Hematopoietic multipotent progenitor cell treated with erythropoietin and hydrocortisone succinate and interleukin-3 and kit ligand, for 17 days (in vitro differentiated cells): ENCODE results near the gene CAPN12.
A peak's percentile ranks its signal among the peaks of the same experiment; 100 is the strongest.

Source experiments
- DNase-seq: peaks from one replicate; pipeline ENCODE4 v3.0.0-alpha.2; 2015; ENCODE audit warnings: low spot score

CAPN12 gene

DNA sequence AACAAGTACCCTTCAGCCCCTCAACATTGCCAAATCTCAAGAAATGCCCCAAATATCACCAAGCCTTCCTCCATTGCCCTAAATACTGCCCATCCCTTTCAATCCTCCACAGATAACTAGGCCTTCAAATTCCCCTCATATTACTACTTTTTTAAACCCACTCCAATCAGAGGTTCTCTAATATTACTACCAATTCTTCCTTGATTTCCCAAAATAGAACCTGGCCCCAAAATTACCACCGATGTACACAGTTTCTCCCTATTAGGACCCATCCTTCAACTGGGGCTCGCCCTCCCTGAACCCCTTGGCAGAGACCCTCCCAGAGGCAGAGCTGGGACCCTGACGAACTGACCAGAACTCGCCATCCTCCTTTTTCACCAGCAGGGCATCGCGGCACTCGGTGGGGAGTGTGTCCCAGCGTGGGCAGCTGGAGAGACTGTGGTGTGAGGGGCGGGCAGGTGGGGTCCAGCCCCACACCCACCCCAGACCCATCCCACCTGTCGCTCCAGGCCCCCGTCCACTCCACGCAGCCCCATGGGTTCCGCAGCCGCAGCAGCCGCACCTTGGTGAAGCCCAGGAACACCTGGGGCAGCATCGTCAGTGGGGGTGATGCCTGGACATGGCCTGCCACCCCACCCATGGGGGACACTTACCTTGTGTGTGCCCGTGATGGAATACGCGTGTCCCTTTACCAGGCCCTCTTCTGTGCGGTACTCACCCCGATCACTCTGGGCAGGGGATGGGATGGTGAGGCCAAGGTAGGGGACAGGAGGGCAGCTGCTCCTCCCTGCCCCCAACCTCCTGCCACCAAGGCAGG is 6.1 kb downstream of the CAPN12 start:
- DNase-seq: no peak

DNA sequence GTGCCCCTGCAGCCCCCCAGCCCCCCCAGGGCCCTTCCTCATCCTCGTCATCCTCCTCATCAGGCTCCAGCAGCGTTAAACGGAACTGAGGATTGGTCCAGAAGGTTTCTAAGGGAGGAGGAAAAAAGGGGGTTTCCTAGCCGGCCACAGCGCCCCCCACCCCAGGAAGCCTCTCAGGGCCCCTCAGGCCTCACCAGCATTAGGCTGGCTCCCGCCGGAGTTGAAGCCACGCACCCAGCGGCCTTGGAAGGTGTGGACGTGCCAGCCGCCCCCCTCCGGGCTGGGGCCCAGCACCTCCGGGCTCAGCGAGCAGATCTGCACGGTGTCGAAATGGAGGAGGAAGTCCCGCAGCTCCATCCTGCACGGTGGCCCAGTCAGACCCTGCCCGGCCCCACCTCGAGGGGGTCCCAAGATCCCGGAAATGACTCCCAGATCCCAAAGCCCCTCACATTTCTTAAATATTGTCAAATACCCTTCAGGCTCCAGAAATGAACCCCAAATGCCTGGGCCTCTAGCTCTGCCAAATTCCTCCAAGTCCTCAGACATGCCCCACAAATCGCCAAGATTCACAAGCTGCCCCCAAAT is 6.9 kb downstream of the CAPN12 start:
- DNase-seq: no peak

DNA sequence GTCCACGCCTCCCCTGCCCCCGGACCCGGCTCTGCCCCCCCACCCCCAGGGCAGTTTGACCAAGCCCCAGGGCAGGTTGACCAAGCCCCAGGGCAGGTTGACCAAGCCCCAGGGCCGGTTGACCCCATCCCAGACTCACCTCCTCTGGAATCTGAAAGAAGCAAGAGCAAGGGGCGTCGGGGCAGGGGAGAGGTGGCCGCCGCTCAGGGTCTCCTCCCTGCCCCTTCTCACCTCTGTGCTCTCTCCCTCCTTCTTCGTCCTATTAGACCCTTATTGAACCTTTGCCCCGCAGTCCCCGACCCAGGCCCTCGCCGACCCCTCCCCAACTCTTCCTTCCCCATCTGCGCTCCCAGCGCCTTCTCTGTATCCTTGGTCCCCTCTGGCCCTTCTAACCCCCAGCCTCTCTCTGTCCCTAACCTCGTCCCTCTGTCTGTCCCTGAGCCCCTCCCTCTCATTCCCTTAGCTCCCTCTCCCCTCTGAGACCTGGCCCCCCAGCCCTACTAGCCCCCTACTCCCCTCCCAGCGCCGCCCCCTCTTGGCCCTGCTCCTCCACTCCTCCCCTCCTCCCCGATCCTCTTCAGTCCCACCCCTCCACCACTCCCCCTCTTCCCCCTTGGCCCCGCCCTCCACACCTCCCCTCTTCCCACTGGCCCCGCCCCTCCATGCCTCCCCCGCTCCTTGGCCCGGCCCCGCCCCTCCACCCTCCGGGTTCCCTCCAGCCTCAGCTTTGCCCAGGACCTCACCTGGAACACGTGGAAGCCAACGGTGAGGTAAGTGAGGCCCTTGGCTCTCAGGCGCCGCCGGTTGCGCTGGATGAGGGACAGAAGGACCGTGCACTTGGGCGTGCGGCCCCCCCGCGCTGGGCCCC is 7.6 kb downstream of the CAPN12 start:
- peak; percentile 20 for DNase-seq

DNA sequence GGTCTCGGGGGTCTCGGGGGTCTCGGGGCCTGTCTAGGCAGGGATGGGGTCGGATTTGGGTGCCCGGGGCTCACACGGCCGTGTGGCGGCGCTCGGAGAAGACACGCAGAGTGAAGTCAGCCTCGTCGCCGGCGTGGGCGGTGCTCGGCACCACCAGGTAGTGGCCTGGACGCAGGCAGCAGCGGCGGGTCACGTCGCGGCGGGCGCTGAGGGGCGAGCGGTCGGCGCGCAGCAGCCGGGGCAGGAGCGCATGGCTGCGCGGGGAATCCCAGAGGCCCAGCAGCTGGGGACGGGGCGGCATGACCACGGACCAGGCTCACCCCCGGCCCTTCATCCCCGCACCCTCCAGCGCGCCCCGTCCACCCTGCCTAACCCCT is 8.2 kb downstream of the CAPN12 start:
- DNase-seq: peak; percentile 48

DNA sequence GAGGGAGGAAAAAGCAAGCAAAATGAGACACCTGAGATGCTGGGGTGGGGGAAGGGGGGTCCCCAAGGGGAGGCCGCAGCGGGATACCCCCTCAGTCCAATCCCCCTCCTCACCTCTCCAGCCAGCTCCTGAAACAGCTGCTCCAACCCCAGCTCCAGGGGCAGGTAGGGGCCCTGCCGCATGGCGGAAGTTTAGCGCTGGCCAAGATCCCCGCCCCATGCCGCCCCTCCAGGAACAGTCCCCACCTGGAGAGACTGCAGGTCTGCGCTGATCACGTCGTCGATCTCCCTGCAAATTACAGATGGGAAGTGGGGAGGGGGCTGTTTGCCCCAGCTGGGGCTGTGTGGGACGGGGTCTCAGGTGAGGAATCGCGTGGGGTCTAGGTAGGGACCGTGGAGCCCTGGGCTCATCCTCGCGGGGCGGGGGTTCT is 9.0 kb downstream of the CAPN12 start:
- DNase-seq: no peak

DNA sequence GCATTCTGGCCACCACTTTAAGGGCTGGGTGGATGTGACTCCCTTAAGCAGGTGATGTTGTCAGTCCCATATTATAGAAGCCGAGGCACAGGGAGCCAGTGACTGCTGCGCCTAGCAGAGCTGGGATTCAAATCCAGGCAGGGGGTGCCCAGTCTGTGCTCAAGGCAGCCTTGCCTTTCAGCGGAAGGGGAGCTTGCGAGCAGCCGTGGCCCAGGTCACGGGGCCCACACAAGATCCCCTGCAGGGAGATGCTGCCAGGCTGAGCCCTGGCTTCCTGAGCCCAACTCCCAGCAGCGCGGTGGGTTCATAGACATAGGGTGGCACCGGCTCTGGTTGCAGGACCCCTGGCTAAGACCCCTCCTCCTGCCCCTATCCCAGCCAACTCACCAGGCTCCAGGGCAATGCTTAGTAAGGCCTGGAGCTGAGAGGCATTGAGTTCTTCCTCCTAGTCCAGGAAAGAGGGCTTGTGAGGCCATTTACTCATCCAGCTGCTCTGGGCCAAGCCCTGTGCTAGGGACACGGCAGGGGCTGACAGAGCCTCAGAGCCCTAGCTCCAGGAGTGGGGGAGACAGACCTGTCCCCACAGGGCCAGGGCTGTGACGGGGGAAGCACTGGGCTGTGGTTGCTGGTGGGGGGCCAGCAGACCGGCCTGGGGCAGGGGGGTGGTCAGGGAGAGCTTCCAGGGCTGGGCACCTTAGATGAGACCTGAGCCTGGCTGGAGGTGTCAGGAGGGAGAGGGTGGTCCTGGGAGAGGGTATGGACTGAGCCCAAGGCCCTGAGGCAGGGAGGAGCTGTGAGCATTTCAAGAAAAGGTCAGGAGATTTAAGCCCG is 9.6 kb downstream of the CAPN12 start:
- no peak for DNase-seq

DNA sequence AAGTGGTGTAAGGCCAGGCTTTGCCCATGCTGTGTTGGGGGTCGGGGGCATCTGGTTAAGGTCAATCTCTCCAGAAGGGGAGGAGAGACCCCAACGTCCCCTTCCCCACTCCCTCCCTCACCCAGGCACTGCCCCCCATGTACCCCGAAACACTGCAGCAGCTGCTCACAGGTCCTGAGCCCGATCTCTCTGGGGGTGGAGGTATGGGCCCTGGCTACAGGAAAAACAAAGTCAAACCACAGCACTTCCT is 10.2 kb downstream of the CAPN12 start:
- no peak for DNase-seq

DNA sequence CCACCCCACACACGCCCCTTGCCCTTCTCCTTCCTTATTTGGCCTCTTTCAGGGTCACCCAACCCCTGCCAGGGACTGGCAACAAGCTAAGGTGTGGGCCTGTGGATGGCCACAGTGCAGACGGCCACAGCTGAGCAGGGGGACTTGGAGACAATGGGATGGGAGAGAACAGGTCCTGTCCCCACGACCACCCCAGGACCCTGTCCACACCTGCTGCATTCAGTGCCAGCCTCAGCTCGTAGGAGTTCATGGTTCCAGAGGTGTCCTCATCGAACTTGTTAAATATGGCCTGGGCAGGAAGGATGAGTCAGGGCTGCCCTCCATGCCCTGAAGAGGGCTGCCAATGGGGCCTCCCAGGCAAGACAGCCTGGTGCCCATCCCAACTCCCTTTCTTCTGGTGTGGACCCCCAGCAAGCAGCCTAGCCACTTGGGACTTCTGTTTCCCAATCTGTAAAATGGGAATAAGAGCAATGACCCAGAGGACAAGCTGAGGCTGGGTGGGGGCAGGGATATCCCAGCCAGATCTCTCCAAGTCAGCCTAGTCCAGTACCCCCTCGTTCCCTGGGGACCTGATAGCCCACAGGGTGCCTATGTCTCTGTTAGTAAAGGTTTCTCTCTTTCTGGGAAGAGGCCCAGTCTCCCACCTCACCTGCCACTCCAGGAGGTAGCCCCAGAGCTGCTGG is 10.6 kb downstream of the CAPN12 start:
- DNase-seq: no peak

DNA sequence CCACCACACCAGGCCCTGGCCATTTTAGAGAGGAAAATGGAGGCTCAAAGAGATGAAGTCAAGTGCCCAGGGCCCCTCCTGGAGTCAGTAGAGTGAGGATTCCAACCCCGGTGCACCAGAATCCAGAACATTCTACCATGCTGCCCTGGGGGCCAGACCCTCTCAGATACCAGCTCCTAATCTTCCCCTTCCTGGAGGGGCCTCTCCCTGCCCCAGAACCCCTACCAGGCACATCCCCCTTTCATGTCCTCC is 11.1 kb downstream of the CAPN12 start:
- no peak for DNase-seq

DNA sequence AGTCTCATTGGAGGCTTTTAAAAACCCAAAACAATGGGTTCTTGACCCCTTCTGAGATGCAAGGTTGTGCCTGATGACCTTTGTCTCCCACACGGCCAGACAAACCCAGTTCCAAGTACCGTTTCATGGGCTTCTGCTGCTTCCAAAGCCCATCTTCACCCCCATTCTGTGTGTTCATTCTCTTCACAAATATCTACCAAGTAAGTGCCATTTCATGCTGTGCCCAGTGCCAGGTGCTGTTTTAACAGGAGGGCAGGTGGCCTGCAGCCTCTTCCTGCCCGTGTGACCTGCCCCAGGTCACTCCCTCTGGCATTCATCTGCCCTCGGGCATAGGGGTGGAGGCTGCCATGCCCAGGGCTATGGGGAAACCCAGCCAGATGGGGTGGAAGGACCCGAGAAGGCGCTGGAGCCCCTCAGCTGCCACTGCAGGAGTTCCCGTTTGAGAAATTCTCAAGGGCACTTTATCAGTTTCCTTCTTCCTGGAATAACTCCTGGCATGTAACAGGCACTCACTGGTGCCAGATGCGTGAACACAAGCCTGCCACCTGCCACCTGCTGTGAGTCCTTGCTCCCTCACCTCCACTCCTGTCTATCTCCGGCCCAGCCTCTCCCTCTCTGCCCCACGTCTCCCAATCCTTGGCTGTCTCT is 12.5 kb downstream of the CAPN12 start:
- DNase-seq: no peak

DNA sequence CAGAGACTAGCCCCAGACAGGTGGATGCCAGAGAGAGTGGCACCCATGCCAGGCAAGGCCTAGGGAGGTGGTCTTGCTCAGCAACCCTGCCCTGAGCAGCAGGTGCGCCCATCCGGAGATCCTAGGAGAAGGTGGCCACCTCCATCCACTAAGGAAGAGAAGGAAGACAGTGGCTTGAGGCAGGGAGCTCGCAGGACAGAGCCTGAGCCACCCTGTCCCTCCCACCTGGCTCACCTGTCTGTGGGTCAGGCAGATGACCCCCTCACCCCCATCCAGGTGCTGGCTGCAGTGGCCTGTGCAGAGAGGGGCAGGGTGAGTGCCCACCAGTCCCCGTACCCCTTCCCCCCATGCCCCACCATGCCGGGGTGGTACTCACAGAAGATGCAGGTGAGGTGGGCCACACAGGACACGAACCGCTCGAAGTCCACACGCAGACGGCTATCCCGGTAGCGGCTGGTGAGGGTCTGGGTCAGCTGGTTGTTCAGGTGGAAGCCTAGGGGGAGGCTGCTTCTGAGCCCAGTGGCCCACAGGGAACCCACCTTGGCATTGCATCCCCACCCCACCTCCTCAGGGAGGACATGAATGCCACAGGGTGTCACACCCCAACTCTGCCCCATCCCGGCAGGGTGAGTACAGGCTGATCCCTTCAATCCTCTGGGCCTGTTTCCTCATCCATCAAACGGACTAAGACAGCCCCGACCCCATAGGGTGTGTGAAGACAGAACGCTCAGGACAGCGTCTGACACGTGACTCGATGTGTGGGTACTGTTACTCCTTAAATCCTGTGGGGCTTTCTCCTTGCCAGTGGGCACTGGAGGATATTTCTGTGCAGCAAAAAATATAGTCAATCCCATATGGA is 13.3 kb downstream of the CAPN12 start:
- DNase-seq: no peak

DNA sequence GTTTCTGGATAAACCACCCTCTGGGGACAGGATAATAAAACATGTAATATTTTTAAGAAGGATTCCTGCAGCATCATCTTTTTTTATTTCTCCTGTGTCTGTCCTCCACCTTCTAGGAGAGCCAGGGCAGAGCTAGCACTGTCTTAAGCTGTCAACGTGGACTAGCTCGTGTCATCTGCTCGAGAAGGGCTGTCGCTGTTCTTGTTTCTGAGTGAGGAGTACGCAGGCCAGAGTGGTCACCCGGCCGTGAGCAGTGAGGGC is 13.9 kb downstream of the CAPN12 start:
- no peak for DNase-seq

DNA sequence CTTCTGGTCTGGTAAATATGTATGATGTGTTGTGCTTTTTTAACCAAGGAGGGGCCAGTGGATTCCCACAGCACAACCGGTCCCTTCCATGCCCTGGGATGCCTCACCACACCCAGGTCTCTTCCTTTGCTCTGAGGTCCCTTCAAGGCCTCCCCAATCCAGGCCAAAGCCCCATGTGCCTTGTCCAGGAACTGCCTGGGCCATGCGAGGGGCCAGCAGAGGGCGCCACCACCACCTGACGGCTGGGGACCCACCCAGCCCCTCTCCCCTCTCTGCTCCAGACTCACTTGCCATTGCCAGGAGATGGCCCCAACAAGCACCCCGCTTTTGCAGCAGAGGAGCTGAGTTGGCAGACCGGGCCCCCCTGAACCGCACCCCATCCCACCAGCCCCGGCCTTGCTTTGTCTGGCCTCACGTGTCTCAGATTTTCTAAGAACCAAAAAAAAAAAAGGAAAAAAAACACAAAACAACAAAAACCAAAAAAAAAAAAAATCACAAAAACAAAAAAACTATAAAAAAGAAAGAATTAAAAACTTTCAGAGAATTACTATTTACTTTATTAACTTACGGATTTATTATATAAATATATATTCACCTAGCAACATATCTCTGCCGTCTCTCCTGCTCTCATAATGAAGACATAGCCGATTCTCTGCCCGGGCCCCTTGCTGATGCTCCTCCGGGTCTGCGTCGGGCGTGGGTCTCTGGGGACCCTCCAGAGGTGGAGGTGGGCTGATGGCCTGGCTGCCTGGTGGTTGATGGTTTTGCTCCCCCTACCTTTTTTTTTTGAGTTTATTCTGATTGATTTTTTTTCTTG is 14.4 kb downstream of the CAPN12 start:
- peak; percentile 73 for DNase-seq

DNA sequence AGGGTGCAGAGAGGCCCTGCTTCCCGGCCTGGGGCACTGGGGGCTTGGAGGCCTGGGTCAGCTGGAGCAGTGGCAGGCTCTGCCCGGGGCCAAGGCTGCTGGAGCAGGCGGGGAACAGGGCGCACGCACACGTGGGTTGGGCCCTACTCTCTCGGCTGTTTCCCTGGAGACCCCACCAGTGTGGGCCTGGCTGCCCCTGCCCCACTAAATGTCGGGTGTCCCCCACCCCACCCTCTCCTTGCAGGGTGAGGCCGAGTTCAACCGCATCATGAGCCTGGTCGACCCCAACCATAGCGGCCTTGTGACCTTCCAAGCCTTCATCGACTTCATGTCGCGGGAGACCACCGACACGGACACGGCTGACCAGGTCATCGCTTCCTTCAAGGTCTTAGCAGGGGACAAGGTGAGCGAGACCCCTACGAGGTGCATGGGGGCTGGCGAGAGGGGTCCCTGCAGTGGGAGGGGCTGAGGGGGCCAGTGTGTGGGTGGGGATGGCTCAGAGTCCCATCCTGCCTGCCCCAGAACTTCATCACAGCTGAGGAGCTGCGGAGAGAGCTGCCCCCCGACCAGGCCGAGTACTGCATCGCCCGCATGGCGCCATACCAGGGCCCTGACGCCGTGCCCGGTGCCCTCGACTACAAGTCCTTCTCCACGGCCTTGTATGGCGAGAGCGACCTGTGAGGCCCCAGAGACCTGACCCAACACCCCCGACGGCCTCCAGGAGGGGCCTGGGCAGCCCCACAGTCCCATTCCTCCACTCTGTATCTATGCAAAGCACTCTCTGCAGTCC is 15.3 kb downstream of the CAPN12 start:
- no peak for DNase-seq

DNA sequence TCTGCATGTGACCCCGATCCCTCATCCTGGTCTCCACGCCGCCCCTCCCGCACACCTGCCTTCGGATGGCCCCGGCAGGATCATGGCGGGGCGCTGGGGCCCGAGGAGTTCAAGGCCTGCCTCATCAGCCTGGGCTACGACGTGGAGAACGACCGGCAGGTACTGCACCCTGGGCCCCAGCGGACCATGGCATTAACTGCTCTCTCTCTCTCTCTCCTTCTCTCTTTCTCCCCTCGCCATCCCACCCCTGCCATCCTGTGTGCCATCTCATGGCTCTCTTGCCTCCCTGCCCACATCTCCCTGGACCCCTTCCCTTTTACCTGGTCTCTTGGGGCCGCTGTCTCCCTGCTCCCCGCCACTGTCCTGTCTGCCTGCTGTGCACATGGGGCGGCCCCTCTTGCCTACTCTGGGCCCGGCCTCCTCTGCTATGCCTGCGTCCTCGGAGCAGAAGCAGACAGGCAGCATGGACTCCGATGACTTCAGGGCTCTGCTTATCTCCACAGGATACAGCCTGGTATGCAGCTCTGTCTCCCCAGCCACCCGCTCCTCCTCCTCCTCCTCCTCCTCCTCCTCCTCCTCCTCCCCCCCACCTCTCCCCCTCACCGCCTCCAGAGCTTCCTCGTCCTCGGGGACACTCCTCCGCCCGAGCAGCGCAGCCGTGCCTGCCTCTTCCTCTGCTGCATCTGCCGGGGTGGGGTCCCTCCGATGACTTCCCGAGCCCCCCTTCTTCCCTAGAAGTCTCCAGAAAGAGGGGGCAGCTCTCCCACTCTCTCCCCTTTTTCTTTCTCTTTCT is 16.2 kb downstream of the CAPN12 start:
- no peak for DNase-seq

DNA sequence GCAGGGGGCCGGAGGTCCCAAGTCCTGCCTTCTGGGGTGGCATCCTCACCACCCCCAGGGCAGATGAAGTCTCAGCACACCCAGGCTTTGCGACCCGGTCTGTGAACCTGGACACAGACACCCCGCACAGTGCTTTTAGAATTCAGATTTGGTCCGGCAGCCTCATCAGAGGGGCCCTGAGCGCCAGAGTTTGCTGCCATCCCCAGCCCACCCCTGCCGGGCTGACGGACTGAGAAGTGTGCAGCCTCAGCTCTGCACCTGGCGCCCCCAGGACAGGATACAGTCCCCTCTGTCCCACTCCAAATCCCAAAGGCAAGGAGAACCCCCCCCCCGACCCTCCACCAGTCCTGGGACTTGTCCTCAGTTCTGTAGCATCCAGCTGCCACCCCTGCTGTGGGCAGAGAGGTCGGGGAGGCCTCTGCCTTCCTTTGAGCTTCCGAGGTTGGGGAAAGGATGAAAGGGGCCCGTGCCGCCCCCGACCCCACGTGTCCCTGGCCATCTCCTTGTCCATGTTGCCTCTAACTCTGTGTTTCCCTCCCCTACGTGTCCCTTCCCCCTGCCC is 16.9 kb downstream of the CAPN12 start:
- no peak for DNase-seq

DNA sequence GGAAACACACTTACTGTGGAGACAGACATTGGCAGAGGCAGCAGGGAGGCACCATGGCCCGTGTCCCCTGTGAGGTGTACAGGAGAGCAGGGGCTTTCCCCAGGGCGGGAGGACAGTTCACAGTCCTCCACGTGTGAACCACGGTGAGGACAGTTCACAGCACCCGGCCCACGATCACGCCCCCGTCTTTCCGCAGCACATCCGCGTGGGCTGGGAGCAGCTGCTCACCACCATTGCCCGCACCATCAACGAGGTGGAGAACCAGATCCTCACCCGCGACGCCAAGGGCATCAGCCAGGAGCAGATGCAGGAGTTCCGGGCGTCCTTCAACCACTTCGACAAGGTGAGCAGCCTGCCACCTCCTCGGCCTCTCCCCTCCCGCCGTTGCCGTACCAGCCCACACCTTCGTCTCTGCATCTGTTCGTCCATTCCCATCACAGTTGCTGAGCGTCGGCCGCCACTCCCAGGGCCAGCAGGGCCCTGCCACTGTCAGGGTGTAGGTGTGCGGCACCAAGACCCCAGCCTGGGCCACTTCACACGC is 17.4 kb downstream of the CAPN12 start:
- DNase-seq: no peak

DNA sequence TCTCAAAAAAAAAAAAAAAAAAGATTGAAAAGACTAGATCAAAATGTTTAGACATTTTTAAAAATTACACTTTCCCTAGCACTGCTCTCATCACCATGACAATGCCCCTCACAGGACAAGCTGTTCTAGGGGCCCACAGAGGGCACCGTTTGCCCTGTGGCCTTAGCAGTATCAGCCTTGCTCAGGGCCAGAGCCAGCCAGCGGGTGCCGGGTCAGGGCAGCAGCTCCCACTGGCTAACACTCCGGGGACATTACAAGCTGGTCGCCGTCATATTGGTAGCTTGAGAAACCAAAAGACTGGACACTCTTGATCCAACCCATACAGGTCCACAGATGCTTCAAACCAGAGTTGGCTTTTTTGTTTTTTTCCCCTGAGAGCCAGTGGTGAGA is 18.0 kb downstream of the CAPN12 start:
- no peak for DNase-seq
